OCI-LY7 (cell line): Measurements from ENCODE around the gene RALB. TPM values are rescaled to one million over a fixed set of nuclear protein-coding genes. Genes with fewer than 3 reads are reported as not detected.

Experiments used
- BruUV-seq: library from RNA; stranded (reverse); fragments of 400-500 nt; replicated peaks from 2 replicates; lab custom pipeline; 2021; lab: Mats Ljungman, UMichigan
- CTCF ChIA-PET: fragments of 300-600 bp; sonication (Branson Sonifier 250); formaldehyde crosslinking; loops from one replicate; lab custom pipeline; 2022; ENCODE audit warnings: antibody characterized with exemption; ENCODE audit not compliant: unreplicated experiment; lab: Charles Lee
- POLR2A ChIA-PET: fragments of 300-600 bp; sonication (Branson Sonifier 250); formaldehyde crosslinking; loops from one replicate; lab custom pipeline; 2022; ENCODE audit warnings: antibody characterized with exemption; lab: Charles Lee
- DNase-seq: peaks from one replicate; pipeline ENCODE4 v3.0.0-alpha.2; 2015; ENCODE audit warnings: low spot score
- H2AFZ ChIP-seq: fragments of 200-600 bp; sonication (generic), shearing (Covaris generic); 2 replicates; pipeline ENCODE4 v1.6.1; 2014; ENCODE audit warnings: mild to moderate bottlenecking, antibody characterized with exemption, low read length, moderate library complexity
- H3K27ac ChIP-seq: fragments of 200-600 bp; sonication (generic); 2 replicates; pipeline ENCODE4 v1.5.1; 2014; ENCODE audit warnings: mixed run types, low read depth, mild to moderate bottlenecking, moderate library complexity, low read length, inconsistent platforms; ENCODE audit not compliant: poor library complexity, severe bottlenecking
- H3K36me3 ChIP-seq: fragments of 200-600 bp; sonication (generic); 2 replicates; pipeline ENCODE4 v1.6.1; 2014; ENCODE audit warnings: mild to moderate bottlenecking, antibody characterized with exemption, low read length, moderate library complexity, mixed read lengths; ENCODE audit not compliant: insufficient read depth
- H3K4me1 ChIP-seq: fragments of 200-600 bp; sonication (generic); 2 replicates; pipeline ENCODE4 v1.5.1; 2014; ENCODE audit warnings: mild to moderate bottlenecking, low read length; ENCODE audit not compliant: insufficient read depth, poor library complexity, severe bottlenecking
- H3K4me2 ChIP-seq: fragments of 200-600 bp; sonication (generic); 2 replicates; pipeline ENCODE4 v1.6.1; 2014; ENCODE audit warnings: mild to moderate bottlenecking, low read length
- H3K4me3 ChIP-seq: fragments of 200-600 bp; sonication (generic); 2 replicates; pipeline ENCODE4 v1.5.1; 2014; ENCODE audit warnings: mild to moderate bottlenecking, low read depth, low read length; ENCODE audit not compliant: poor library complexity, severe bottlenecking
- H3K79me2 ChIP-seq: fragments of 200-600 bp; sonication (generic); 2 replicates; pipeline ENCODE4 v1.6.1; 2016; ENCODE audit warnings: low read depth, mild to moderate bottlenecking, low read length, moderate library complexity, mixed read lengths; ENCODE audit not compliant: insufficient read depth
- H3K9me2 ChIP-seq: fragments of 200-600 bp; sonication (generic); 2 replicates; pipeline ENCODE4 v1.6.1; 2016; ENCODE audit warnings: mild to moderate bottlenecking, low read length, mixed read lengths; ENCODE audit not compliant: insufficient read depth
- H3K9me3 ChIP-seq: fragments of 200-600 bp; sonication (generic); 2 replicates; pipeline ENCODE4 v1.6.1; 2014; ENCODE audit warnings: mild to moderate bottlenecking, mixed run types, low read length, mixed read lengths
- H4K20me1 ChIP-seq: fragments of 200-600 bp; sonication (generic); 2 replicates; pipeline ENCODE4 v1.6.1; 2014; ENCODE audit warnings: mild to moderate bottlenecking, antibody characterized with exemption, low read length, moderate library complexity, mixed read lengths; ENCODE audit not compliant: insufficient read depth
- CTCF ChIP-seq: fragments of 200-600 bp; sonication (generic); conservative IDR thresholded peaks from 2 replicates; pipeline ENCODE4 v1.5.1; 2014; ENCODE audit warnings: mild to moderate bottlenecking, antibody characterized with exemption, low read length, moderate library complexity, mixed read lengths
- EZH2phosphoT487 ChIP-seq: fragments of 200-600 bp; sonication (generic); IDR thresholded peaks from 2 replicates; pipeline ENCODE4 v1.6.1; 2018; ENCODE audit warnings: low read depth, borderline replicate concordance, mild to moderate bottlenecking, mixed run types, antibody characterized with exemption, low read length, moderate library complexity, mixed read lengths
- intact Hi-C: fragments of 100-400 bp; cut with micrococcal nuclease; formaldehyde crosslinking; loops from one replicate; pipeline ENCODE4 v1.10.0; 2022; ENCODE audit not compliant: unreplicated experiment
- total RNA-seq, 2 experiments: library from RNA; depleted of rRNA in 1 of 2; stranded (reverse); fragments of >200 nt in 1 of 2; shearing (Covaris generic) in 1 of 2; gene quantifications; 2 replicates each; pipeline ENCODE4 v1.2.3, GENCODE V29; 2014 to 2022

RALB gene
- total RNA-seq, 2 experiments from 2014 or later, result 16.2 to 23.6 TPM

GRCh38 chr2:120243211-120243610 lies 9.4 kb upstream of the RALB start:
- DNase-seq, result no peak
- no peak overlapping the region for H3K27ac ChIP-seq
- no peaks in the 10 kb centered on the region for H3K9me2 ChIP-seq
- no peaks in the 10 kb centered on the region for H3K36me3 ChIP-seq
- intact Hi-C loops, result no loop called here
- CTCF ChIA-PET, result no interaction called here
- TF ChIP-seq CTCF (no peak), EZH2phosphoT487 (no peak)
- no peaks in the 10 kb centered on the region for H4K20me1 ChIP-seq
- BruUV-seq, result no TSS peak
- H3K4me3 ChIP-seq, result no peak overlapping the region
- no peaks in the 10 kb centered on the region for H3K9me3 ChIP-seq
- POLR2A ChIA-PET, result interaction anchor here (1.5 kb wide), 1 partner anchor 8 kb away, joined by 3 read pairs; no protein-coding TSS in a partner anchor
- no peaks in the 10 kb centered on the region for H3K4me1 ChIP-seq
- H2AFZ ChIP-seq, result no peak overlapping the region
- no peak overlapping the region for H3K4me2 ChIP-seq
- no peaks in the 10 kb centered on the region for H3K79me2 ChIP-seq

- Histone ChIP-seq H3K36me3 (no peaks in the 10 kb centered on the region), H4K20me1 (no peaks in the 10 kb centered on the region), H3K79me2 (no peaks in the 10 kb centered on the region), H3K4me2 (no peak overlapping the region), H3K4me1 (no peaks in the 10 kb centered on the region), H3K27ac (no peak overlapping the region), H3K9me2 (no peaks in the 10 kb centered on the region), H3K9me3 (no peaks in the 10 kb centered on the region), H2AFZ (no peak overlapping the region), H3K4me3 (no peak overlapping the region)
- intact Hi-C loops, result no loop called here
- no peak for DNase-seq
- ChIA-PET POLR2A (no interaction called here), CTCF (no interaction called here)
- no peak for TF ChIP-seq EZH2phosphoT487
- no peak for TF ChIP-seq CTCF
- BruUV-seq, result no TSS peak
These were observed 8.6 kb upstream of the RALB start for GRCh38 chr2:120243875-120244553.
